H1 (cell line): Measurements from ENCODE around the gene PALD1. TPM values are rescaled to one million over a fixed set of nuclear protein-coding genes. Genes with fewer than 3 reads are reported as not detected.

Experiments used
- CTCF ChIA-PET: fragments of 300-600 bp; sonication (Branson Sonifier 250); formaldehyde crosslinking; loops from one replicate; lab custom pipeline; 2021; ENCODE audit not compliant: partially characterized antibody; lab: Charles Lee
- POLR2A ChIA-PET: fragments of 300-600 bp; sonication (Branson Sonifier 250); formaldehyde crosslinking; loops from one replicate; lab custom pipeline; 2021; ENCODE audit warnings: inconsistent platforms; ENCODE audit not compliant: partially characterized antibody; lab: Charles Lee
- DNase-seq, 2 experiments: peaks; one replicate each; pipeline versions ENCODE4 v3.0.0 to v3.0.0-alpha.2; 2010 to 2022; ENCODE audit warnings: low spot score in 2 of 2, low read depth in 1 of 2, mixed read lengths in 1 of 2
- FAIRE-seq: peaks from 2 replicates; lab custom pipeline; 2011; peaks lifted over from hg19 to GRCh38; lab: Jason Lieb, UNC
- H2AFZ ChIP-seq: 2 replicates; pipeline ENCODE4 v1.8.1; 2012; ENCODE audit warnings: low read length, inconsistent platforms
- H2AK5ac ChIP-seq: 2 replicates; pipeline ENCODE4 v1.6.1; 2013; ENCODE audit warnings: low read depth, low read length
- H2BK120ac ChIP-seq: replicated peaks from 2 replicates; pipeline ENCODE3; 2013; ENCODE audit warnings: low read depth, low read length, inconsistent platforms
- H2BK12ac ChIP-seq: 2 replicates; pipeline ENCODE4 v1.6.1; 2013; ENCODE audit warnings: low read depth, low read length
- H2BK15ac ChIP-seq: 2 replicates; pipeline ENCODE4 v1.6.1; 2013; ENCODE audit warnings: low read length
- H2BK20ac ChIP-seq: 2 replicates; pipeline ENCODE4 v1.6.1; 2013; ENCODE audit warnings: low read length
- H2BK5ac ChIP-seq: 2 replicates; pipeline ENCODE4 v1.6.1; 2013; ENCODE audit warnings: low read depth, low read length
- H3K14ac ChIP-seq: 2 replicates; pipeline ENCODE4 v1.6.1; 2013; ENCODE audit warnings: inconsistent platforms; ENCODE audit not compliant: insufficient read length
- H3K18ac ChIP-seq: 2 replicates; pipeline ENCODE4 v1.6.1; 2013; ENCODE audit warnings: low read length; ENCODE audit errors: extremely low read depth
- H3K23ac ChIP-seq: 2 replicates; pipeline ENCODE4 v1.6.1; 2013; ENCODE audit warnings: inconsistent platforms; ENCODE audit not compliant: insufficient read length
- H3K23me2 ChIP-seq: 2 replicates; pipeline ENCODE4 v1.6.1; 2013; ENCODE audit warnings: low read depth, low read length
- H3K27ac ChIP-seq: 2 replicates; pipeline ENCODE4 v1.6.1; 2011; ENCODE audit warnings: low read depth, low read length, inconsistent platforms
- H3K27me3 ChIP-seq, 4 experiments: replicated peaks in 1 of 4; 1 replicate in 1 of 4; 2 replicates in 3 of 4; pipeline versions ENCODE4 v1.6.1 to v1.8.1; 2011 to 2013; ENCODE audit warnings: low read length in 3 of 4, mild to moderate bottlenecking in 3 of 4, inconsistent platforms in 2 of 4, mixed read lengths in 2 of 4, moderate library complexity in 1 of 4; ENCODE audit not compliant: control insufficient read depth in 3 of 4, insufficient read depth in 3 of 4; ENCODE audit errors: extremely low read depth in 1 of 4
- H3K36me3 ChIP-seq, 4 experiments: 2 replicates each; pipeline versions ENCODE4 v1.6.1 to v1.8.1; 2011 to 2013; ENCODE audit warnings: mild to moderate bottlenecking in 4 of 4, low read length in 3 of 4, moderate library complexity in 2 of 4, control low read depth in 1 of 4, inconsistent platforms in 1 of 4; ENCODE audit not compliant: insufficient read depth in 4 of 4, control insufficient read depth in 2 of 4
- H3K4ac ChIP-seq: replicated peaks from 2 replicates; pipeline ENCODE3; 2013; ENCODE audit warnings: low read length, low read depth, mixed read lengths, inconsistent platforms; ENCODE audit not compliant: insufficient read length
- H3K4me1 ChIP-seq, 4 experiments: replicated peaks in 1 of 4; 1 replicate in 1 of 4; 2 replicates in 3 of 4; pipeline versions ENCODE4 v1.6.1 to v1.8.1; 2011 to 2013; ENCODE audit warnings: low read length in 3 of 4, inconsistent platforms in 2 of 4, mixed read lengths in 1 of 4; ENCODE audit not compliant: insufficient read depth in 4 of 4, control insufficient read depth in 3 of 4
- H3K4me2 ChIP-seq, 2 experiments: 2 replicates each; pipeline versions ENCODE4 v1.6.1 to v1.8.1; 2011 to 2013; ENCODE audit warnings: low read depth in 2 of 2, low read length in 2 of 2, control low read depth in 1 of 2, inconsistent platforms in 1 of 2, mild to moderate bottlenecking in 1 of 2; ENCODE audit not compliant: insufficient read depth in 1 of 2
- H3K4me3 ChIP-seq, 4 experiments: fragments of 200-600, 300-600 bp in 1 of 4; sonication (generic), shearing (Covaris generic), sonication (Bioruptor Twin) in 1 of 4; 2 replicates each; pipeline versions ENCODE4 v1.5.1 to v1.8.1; 2011 to 2016; ENCODE audit warnings: low read length in 4 of 4, low read depth in 3 of 4, control low read depth in 2 of 4, inconsistent platforms in 2 of 4, mild to moderate bottlenecking in 2 of 4, mixed read lengths in 1 of 4, moderate library complexity in 1 of 4; ENCODE audit not compliant: insufficient read depth in 2 of 4; ENCODE audit errors: extremely low read depth in 1 of 4
- H3K56ac ChIP-seq: replicated peaks from 2 replicates; pipeline ENCODE3; 2013; ENCODE audit warnings: low read depth, mild to moderate bottlenecking, mixed read lengths, low read length, inconsistent platforms; ENCODE audit not compliant: insufficient read length
- H3K79me1 ChIP-seq: 2 replicates; pipeline ENCODE4 v1.6.1; 2013; ENCODE audit warnings: low read depth, low read length, control low read depth
- H3K79me2 ChIP-seq, 2 experiments: 2 replicates each; pipeline versions ENCODE4 v1.6.1 to v1.8.1; 2012 to 2013; ENCODE audit warnings: low read length in 2 of 2, mild to moderate bottlenecking in 2 of 2, inconsistent platforms in 1 of 2; ENCODE audit not compliant: insufficient read depth in 2 of 2, control insufficient read depth in 1 of 2
- H3K9ac ChIP-seq, 4 experiments: replicated peaks in 1 of 4; 1 replicate in 1 of 4; 2 replicates in 3 of 4; pipeline versions ENCODE4 v1.6.1 to v1.8.1; 2011 to 2013; ENCODE audit warnings: low read depth in 3 of 4, low read length in 3 of 4, control low read depth in 2 of 4, mild to moderate bottlenecking in 2 of 4, moderate library complexity in 2 of 4, inconsistent platforms in 1 of 4; ENCODE audit errors: extremely low read depth in 1 of 4
- H3K9me3 ChIP-seq, 2 experiments: 2 replicates each; pipeline versions ENCODE4 v1.6.1 to v1.8.1; 2012 to 2013; ENCODE audit warnings: mild to moderate bottlenecking in 2 of 2, moderate library complexity in 2 of 2, control low read depth in 1 of 2, inconsistent platforms in 1 of 2, low read depth in 1 of 2, low read length in 1 of 2, mixed read lengths in 1 of 2; ENCODE audit not compliant: insufficient read depth in 2 of 2
- H4K20me1 ChIP-seq, 2 experiments: replicated peaks in 1 of 2; 2 replicates each; pipeline versions ENCODE3 to v1.8.1; 2011 to 2013; ENCODE audit warnings: inconsistent platforms in 2 of 2, low read length in 2 of 2, mild to moderate bottlenecking in 1 of 2; ENCODE audit not compliant: insufficient read depth in 2 of 2, control insufficient read depth in 1 of 2
- H4K5ac ChIP-seq: 2 replicates; pipeline ENCODE4 v1.6.1; 2013; ENCODE audit warnings: low read length, low read depth, mixed read lengths, inconsistent platforms; ENCODE audit not compliant: insufficient read length
- H4K8ac ChIP-seq: 2 replicates; pipeline ENCODE4 v1.8.0; 2013; ENCODE audit warnings: mild to moderate bottlenecking, moderate library complexity, low read length, inconsistent platforms; ENCODE audit not compliant: insufficient read depth; ENCODE audit errors: extremely low read depth
- H4K91ac ChIP-seq: replicated peaks from 2 replicates; pipeline ENCODE3; 2013; ENCODE audit warnings: low read length, mixed read lengths, inconsistent platforms; ENCODE audit not compliant: insufficient read length
- BRCA1 ChIP-seq: IDR thresholded peaks from 2 replicates; pipeline ENCODE4 v1.6.1; 2012; ENCODE audit warnings: low read depth, low read length, improper control_type of control experiment
- CHD1 ChIP-seq: IDR thresholded peaks from 2 replicates; pipeline ENCODE4 v1.6.1; 2012; ENCODE audit warnings: low read depth, low read length, improper control_type of control experiment
- EGR1 ChIP-seq: IDR thresholded peaks from 2 replicates; pipeline ENCODE4 v1.6.1; 2011; ENCODE audit warnings: low read depth, low read length, borderline replicate concordance
- HDAC6 ChIP-seq: IDR thresholded peaks from one replicate; pipeline ENCODE4 v1.7.1; 2012; ENCODE audit warnings: low read depth, mild to moderate bottlenecking, inconsistent platforms, low read length, moderate library complexity
- JUND ChIP-seq: IDR thresholded peaks from 2 replicates; pipeline ENCODE4 v1.6.1; 2011; ENCODE audit warnings: mild to moderate bottlenecking, improper control_type of control experiment, low read length
- KDM1A ChIP-seq: fragments of 200-600, 300-600 bp; sonication (generic); IDR thresholded peaks from 2 replicates; pipeline ENCODE4 v1.7.1; 2016; ENCODE audit warnings: mild to moderate bottlenecking, low read length, borderline replicate concordance
- RBBP5 ChIP-seq: IDR thresholded peaks from 2 replicates; pipeline ENCODE4 v1.7.1; 2012; ENCODE audit warnings: low read depth, mild to moderate bottlenecking, inconsistent platforms, low read length, moderate library complexity, borderline replicate concordance
- SIN3A ChIP-seq, 2 experiments: IDR thresholded peaks in 1 of 2; conservative IDR thresholded peaks in 1 of 2; 2 replicates each; pipeline ENCODE4 v1.6.1; 2011 to 2012; ENCODE audit warnings: low read length in 2 of 2, improper control_type of control experiment in 1 of 2, low read depth in 1 of 2, mild to moderate bottlenecking in 1 of 2
- SP1 ChIP-seq: IDR thresholded peaks from 2 replicates; pipeline ENCODE4 v1.6.1; 2011; ENCODE audit warnings: low read depth, low read length
- SUZ12 ChIP-seq: fragments of 200-600 bp; sonication (generic); IDR thresholded peaks from 2 replicates; pipeline ENCODE4 v1.6.1; 2012; ENCODE audit warnings: mild to moderate bottlenecking, inconsistent platforms, low read length, moderate library complexity, mixed read lengths
- WGBS, 2 experiments: shearing (Covaris generic) in 1 of 2; methylation state at CpG; one replicate each; pipeline versions ENCODE4 v1.1.6 to v1.1.7; 2013 to 2015; ENCODE audit warnings: low lambda C conversion rate in 2 of 2, mixed read lengths in 2 of 2, inconsistent platforms in 1 of 2, low coverage in 1 of 2, missing lambda C conversion rate in 1 of 2; ENCODE audit not compliant: insufficient replicate concordance in 2 of 2, insufficient coverage in 1 of 2, insufficient read length in 1 of 2; ENCODE audit errors: extremely low coverage in 1 of 2, missing lambda C conversion rate in 1 of 2; 5-methylcytosine and 5-hydroxymethylcytosine counted together
- polyA plus RNA-seq, 7 experiments: library from polyadenylated mRNA; depleted of rRNA in 3 of 7; stranded (reverse) in 5 of 7; unstranded in 2 of 7; fragments of >200 nt in 5 of 7; fragments of 200-250 nt in 2 of 7; gene quantifications; 1 replicate in 5 of 7; 2 replicates in 1 of 7; 4 replicates in 1 of 7; pipeline versions ENCODE4 v1.2.1 to v1.2.3, GENCODE V29; 2011 to 2013; ENCODE audit warnings: missing spikeins in 2 of 7, mixed read lengths in 2 of 7
- total RNA-seq: library from RNA; stranded (reverse); fragmentation: NEBNext Ultra II Directional; extraction: Animal tissue kit (Norgen Biotek cat#: 25700); gene quantifications from 2 replicates; pipeline ENCODE4 v1.2.1, GENCODE V29; 2021

The PALD1 gene
- total and polyA plus RNA-seq, 2 of the 8 experiments (the other 6 are each of a cell fraction or from before 2014, with no cell fraction given): 13.3 to 32.8 TPM

DNA sequence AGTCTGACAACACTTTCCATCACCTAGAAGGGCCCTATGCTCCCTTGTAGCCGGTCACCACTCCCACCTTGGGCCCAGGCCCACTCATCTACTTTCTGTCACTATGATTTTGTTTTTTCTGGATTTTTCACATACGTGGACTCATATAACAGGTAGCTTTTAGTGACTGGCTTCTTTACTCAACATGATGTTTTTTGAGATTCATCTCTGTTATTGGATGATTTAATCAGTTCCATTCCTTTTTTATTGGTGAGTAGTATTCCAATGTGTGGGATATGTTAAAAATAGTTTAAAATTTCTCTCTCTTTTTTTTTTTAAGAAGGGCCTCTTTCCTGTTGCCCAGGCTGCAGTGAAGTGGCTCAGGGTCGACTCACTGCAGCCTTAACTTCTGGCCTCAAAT lies 9.3 kb downstream of the PALD1 start:
- POLR2A ChIA-PET: interaction anchor here (1.3 to 1.5 kb wide), 2 partner anchors 8 to 16 kb away, joined by 3 to 5 read pairs; no protein-coding TSS in a partner anchor
- TF ChIP-seq HDAC6 (no peak), RBBP5 (no peak), SUZ12 (no peak), EGR1 (no peak), KDM1A (no peak), JUND (no peak), CHD1 (no peak), BRCA1 (no peak), SIN3A (conservative IDR thresholded peaks at IDR 0.05 in 1 of 2, IDR thresholded peaks at IDR 0.05 in 1 of 2; ENCODE audit: low read depth in 1 of 2, low read length in 2 of 2) (no peak), SP1 (no peak)
- H3K23ac ChIP-seq: no peak overlapping the region
- no peaks in the 10 kb centered on the region for H3K9me3 ChIP-seq
- H3K79me1 ChIP-seq: peaks cover 9% of the 10 kb centered on the region
- H2BK20ac ChIP-seq: no peak overlapping the region
- no peak overlapping the region for H3K27ac ChIP-seq
- no peak overlapping the region for H3K56ac ChIP-seq
- no peak overlapping the region for H3K18ac ChIP-seq
- peaks cover 0 to 2% (median 0%) of the 10 kb centered on the region in 4 experiments; a peak in 1 of 8 replicates for H3K36me3 ChIP-seq
- no peak overlapping the region for H2AK5ac ChIP-seq
- peaks cover 0 to 6% of the 10 kb centered on the region in 2 experiments for H4K20me1 ChIP-seq
- H3K14ac ChIP-seq: no peak overlapping the region
- no peak overlapping the region for H3K4me3 ChIP-seq
- H4K8ac ChIP-seq: no peak overlapping the region
- no peaks in the 10 kb centered on the region for H3K27me3 ChIP-seq
- no peak overlapping the region for H3K4me2 ChIP-seq
- 92% methylated on average over 3 of the region's 3 CpGs; no CpG with 5 or more reads in 1 of the 2 experiments for WGBS, 2 experiments
- no peak for FAIRE-seq
- H3K4ac ChIP-seq: no peak overlapping the region
- H2BK120ac ChIP-seq: no peak overlapping the region
- H3K79me2 ChIP-seq: peaks cover 0 to 13% of the 10 kb centered on the region in 2 experiments; a peak in 2 of 4 replicates
- H3K9ac ChIP-seq: no peak overlapping the region
- H2AFZ ChIP-seq: no peak overlapping the region
- no peak for DNase-seq
- no peak overlapping the region for H2BK15ac ChIP-seq
- no peak overlapping the region for H2BK12ac ChIP-seq
- CTCF ChIA-PET: interaction anchor here (0.6 to 3.2 kb wide), 9 partner anchors 9 to 532 kb away, joined by 3 to 17 read pairs (median 4); partner anchors contain the start of gene PALD1
- H3K23me2 ChIP-seq: no peaks in the 10 kb centered on the region
- H3K4me1 ChIP-seq: peaks cover 0 to 16% (median 8%) of the 10 kb centered on the region in 4 experiments; a peak in 6 of 7 replicates
- H4K91ac ChIP-seq: no peak overlapping the region
- no peak overlapping the region for H2BK5ac ChIP-seq
- H4K5ac ChIP-seq: no peak overlapping the region
